GM21529 (cell line): Measurements from ENCODE around the gene YIPF6.
"Not testable (repeated sequence)": the region's sequence is repeated elsewhere in the genome, so short reads cannot be mapped to it uniquely, and the experiment has no call there.

Experiments
- ATAC-seq: cut with Tn5 transposase; IDR thresholded peaks from one replicate; pipeline ENCODE4 v1.9.1; 2021; ENCODE audit not compliant: unreplicated experiment

The YIPF6 gene

DNA sequence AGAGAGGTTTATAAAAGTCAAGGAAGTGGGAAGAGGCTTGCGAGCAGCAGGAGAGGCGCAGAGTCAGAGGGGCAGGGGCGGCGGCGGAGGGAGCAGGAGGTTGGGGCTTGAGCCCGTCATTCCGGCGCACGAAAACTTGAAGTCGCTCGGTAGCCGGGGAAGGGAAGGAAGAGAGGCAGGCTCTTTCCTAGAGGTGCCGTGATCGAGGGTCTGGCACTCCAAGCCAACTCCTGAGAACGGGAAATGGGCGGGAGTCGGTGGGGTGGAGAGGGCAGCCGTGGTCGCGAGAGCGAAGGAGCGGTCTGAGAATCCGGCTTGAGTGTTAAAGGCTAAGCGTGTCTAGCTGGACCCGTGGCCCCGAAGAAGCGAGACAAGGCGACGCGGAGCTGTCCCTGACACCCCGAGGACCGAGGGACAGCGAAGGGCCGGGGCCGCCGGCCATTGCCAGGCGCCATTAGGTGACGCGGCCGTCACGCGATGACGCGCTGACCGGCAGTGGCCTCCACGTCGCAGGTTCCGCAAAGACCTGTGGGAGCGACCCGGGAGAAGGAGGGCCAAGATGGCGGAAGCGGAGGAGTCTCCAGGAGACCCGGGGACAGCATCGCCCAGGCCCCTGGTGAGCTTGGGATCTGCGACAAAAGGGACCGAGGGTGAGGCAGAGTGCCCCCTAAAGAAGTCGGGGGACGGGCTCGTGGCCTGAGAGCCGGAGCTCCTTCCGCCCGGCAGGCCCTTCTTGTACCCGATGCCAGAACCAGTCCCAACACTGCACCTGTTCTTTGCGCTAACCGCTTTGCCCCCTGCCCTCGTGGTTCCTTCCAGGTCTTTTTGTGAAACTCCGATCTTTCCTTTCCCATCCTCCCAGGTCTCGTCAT lies at the start of gene YIPF6:
Gene YIPF6 (plus strand): TSS at position 544 of the 872 bp plus-strand sequence. CDS start 16 bp downstream, at position 560.
- peak; percentile 97 for ATAC-seq

DNA sequence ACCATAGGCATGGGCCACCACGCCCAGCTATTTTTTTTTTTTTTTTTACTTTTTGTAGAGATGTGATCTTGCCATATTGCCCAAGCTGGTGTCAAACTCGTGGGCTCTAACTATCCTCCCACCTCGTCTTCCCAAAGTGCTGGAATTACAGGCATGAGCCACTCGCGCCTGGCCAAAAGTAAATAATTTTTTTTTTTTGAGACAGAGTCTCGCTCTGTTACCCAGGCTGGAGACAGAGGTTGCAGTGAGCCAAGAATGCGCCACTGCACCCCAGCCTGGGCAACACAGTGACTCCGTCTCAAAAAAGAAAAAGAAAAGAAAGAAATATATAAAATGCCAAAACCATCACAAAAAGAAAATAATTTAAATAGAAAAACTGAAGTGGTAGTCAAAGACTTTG lies 47.1 kb upstream of the YIPF6 start:
- ATAC-seq: no peak

DNA sequence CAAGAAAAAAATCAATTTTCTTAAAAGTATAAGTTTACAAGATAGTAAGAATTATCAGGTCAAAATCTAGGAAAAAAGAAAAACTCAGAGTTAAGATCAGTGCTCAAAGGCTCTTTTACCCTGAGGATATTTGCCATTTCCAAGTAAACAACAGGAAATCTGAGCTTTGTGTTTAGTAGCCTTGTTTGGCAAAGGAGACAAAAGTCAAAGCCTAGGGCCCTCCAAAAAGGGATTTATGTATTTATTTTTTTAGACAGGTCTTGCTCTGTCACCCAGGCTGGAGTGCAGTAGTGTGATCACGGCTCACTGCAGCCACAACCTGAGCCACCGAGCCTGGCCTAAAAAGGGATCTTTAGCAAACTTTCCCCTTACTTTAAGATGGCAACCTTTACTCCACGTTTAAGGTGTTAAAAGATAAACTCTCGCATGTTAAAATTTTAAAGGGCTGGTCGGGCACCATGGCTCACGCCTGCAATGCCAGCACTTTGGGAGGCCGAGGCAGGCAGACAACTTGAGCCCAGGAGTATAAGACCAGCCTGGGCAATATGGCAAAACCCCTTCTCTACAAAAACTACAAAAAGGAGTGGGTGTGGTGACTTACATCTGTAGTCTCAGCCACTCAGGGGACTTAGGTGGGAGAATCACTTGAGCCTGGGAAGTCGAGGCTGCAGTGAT lies 44.2 kb upstream of the YIPF6 start:
- ATAC-seq: no peak

- no peak for ATAC-seq
Measured at GRCh38 chrX:68455151-68455510, 43.7 kb upstream of the YIPF6 start.

GRCh38 chrX:68461093-68461492 lies 37.8 kb upstream of the YIPF6 start:
- no peak for ATAC-seq

DNA sequence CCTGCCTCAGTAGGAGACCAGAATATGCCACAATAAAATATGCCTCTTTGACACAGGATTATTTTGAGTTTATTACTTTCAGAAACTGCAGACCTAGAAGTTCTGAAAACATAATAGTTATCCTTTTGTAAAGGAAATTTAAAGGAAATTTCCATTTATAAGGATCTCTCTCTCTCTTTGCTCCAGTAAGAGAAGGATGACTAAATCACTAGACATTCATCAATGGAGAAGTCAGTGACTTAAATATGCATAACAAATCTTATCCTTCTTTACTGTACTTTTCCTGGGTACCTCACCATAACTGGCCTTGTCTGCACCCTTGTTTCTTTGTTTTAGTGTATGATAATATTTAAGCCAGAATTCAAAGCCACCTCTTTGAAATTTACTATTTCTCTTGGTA lies 37.3 kb upstream of the YIPF6 start:
- ATAC-seq: no peak

GRCh38 chrX:68462197-68462596 lies 36.7 kb upstream of the YIPF6 start:
- no peak for ATAC-seq

- peak; percentile 69 for ATAC-seq
Measured at GRCh38 chrX:68462653-68463052, 36.2 kb upstream of the YIPF6 start.

DNA sequence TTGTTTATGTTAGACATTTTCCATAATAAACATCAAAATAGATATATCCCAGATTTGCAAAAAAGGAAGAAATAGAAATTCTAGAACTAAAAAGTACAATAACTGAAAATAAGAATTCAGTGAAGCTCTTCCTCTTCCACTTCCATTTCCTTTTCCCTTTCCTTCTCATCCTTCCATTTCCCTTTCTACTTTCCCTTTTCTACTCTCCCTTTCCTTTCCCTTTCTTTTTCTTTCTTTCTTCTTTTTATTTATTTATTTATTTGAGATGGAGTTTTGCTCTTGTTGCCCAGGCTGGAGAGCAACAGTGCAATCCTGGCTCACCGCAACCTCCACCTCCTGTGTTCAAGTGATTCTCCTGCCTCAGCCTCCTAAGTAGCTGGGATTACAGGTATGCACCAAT lies 35.0 kb upstream of the YIPF6 start:
- ATAC-seq: no peak

DNA sequence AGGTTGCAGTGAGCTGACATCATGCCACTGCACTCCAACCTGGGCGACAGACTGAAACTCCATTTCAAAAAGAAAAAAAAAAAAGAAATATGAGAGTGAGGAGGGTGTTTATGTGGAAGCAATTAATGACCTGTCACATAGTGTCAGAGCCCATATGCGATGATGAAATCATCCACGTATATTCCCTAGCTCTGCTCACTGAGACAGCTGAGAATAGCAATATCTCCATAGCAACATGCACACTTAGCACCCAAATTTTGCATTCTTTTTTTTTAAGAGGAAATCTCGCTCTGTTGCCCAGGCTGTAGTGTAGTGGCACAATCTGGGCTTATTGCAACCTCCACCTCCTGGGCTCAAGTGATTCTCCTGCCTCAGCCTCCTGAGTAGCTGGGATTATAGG lies 34.1 kb upstream of the YIPF6 start:
- no peak for ATAC-seq

DNA sequence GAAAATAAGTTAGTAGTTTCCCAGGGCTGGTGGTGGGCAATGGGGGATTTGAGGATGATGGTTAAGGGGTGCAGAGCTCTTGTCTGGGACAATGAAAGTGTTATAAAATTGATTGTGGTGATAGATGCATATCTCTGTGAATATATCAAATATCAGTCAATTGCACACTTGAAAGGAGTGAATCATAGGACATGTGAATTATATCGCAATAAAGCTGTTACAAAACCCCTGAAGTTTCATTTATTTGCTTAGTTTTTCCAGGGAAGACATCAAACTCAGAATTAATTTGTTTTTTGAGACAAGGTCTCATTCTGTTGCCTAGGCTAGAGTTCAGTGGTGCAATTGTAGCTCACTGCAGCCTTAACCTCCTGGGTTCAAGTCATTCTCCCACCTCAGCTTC lies 17.9 kb upstream of the YIPF6 start:
- ATAC-seq: no peak

DNA sequence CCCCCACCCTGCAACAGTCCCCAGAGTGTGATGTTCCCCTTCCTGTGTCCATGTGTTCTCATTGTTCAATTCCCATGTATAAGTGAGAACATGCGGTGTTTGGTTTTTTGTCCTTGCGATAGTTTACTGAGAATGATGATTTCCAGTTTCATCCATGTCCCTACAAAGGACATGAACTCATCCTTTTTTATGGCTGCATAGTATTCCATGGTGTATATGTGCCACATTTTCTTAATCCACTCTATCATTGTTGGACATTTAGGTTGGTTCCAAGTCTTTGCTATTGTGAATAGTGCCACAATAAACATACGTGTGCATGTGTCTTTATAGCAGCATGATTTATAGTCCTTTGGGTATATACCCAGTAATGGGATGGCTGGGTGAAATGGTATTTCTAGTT lies 12.7 kb upstream of the YIPF6 start:
- ATAC-seq: not testable (repeated sequence)

GRCh38 chrX:68487254-68487653 lies 11.6 kb upstream of the YIPF6 start:
- no peak for ATAC-seq

GRCh38 chrX:68487924-68488323 lies 10.9 kb upstream of the YIPF6 start:
- ATAC-seq: no peak

GRCh38 chrX:68488657-68489056 lies 10.2 kb upstream of the YIPF6 start:
- ATAC-seq: no peak

GRCh38 chrX:68490644-68491043 lies 8.2 kb upstream of the YIPF6 start:
- peak; percentile 73 for ATAC-seq

GRCh38 chrX:68492583-68492982 lies 6.3 kb upstream of the YIPF6 start:
- no peak for ATAC-seq

GRCh38 chrX:68493776-68494175 lies 5.1 kb upstream of the YIPF6 start:
- ATAC-seq: not testable (repeated sequence)

DNA sequence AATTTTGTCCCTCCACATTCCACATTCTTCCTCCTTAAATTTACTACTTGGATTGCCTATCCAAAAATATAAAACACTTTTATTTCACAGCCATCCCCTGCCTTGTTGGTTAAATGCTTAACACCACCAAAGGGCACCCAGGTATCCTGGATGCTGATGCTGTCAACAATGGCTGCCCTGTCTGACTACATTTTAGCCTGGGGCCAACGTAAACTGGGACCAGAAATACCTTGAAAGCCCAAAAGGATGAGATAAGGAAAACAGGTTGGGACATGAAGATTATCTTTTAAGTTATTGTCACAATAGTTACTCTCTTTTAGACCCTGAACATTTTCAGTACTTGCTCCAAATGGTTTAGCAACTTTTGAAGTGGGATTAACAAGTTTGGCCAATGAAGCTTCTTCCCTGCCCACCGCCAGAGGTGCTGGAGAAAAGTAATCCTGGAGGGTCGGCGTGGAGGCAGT lies 775 bp upstream of the YIPF6 start:
- ATAC-seq: no peak

- ATAC-seq: no peak
Measured at GRCh38 chrX:68499543-68500504, 973 bp downstream of the YIPF6 start.
